ENCODE data around the gene DYNLT1.

DYNLT1 gene

GRCh38 chr6:158586652-158587051 is 57.9 kb downstream of the DYNLT1 start:
- DNase-seq: no peak
- intact Hi-C loops (cut with DNase I): no loop called here

Measured in head of caudate nucleus (tissue), 42 donors.